COLO829 (cell line): ENCODE data around the gene CARD11.
"Not testable (repeated sequence)": the region's sequence is repeated elsewhere in the genome, so short reads cannot be mapped to it uniquely, and the experiment has no call there.

Source experiments
- DNase-seq: peaks from one replicate; pipeline ENCODE4 v3.0.0; 2012; ENCODE audit warnings: low spot score

CARD11 gene

GRCh38 chr7:2962865-2963264, 80.8 kb downstream of the CARD11 start:
- no peak for DNase-seq

GRCh38 chr7:2959828-2960599, 83.7 kb downstream of the CARD11 start:
- DNase-seq: no peak

- no peak for DNase-seq
Observed at GRCh38 chr7:2959103-2959680, 84.5 kb downstream of the CARD11 start.

DNA sequence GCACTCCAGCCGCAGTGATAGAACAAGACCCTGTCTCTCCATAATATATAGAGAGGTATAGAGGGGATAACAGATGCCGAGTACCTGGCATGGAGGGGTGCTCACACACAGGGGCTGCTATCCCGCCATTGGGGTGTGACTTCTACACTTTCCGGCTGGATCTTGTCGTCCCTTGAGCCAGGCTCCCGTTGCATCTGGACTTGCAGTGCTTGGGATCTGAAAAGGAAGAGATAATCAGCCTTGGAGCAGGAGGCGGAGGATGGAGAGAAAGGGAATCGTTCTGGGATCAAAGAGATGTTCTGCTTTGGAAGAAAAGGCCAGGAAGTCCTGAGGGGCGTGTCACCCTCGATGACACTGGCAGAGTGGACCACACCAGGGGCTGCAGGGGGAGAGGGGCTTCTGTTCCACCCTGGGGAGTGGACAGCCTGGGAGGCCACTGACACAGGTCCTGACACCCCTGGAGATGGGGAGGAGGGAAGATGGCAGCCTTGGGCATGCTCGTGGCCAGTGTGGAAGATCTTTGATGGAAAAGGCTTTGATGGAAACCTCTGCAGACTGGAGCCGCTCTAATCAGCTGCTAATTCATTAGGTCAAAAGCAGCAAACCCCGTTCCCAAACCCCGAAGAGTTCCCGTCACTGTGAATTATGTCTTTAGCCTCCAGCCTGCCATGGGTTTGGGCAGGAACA, 85.1 kb downstream of the CARD11 start:
- DNase-seq: no peak

- not testable (repeated sequence) for DNase-seq
Observed at GRCh38 chr7:2957369-2957727, 86.3 kb downstream of the CARD11 start.

DNA sequence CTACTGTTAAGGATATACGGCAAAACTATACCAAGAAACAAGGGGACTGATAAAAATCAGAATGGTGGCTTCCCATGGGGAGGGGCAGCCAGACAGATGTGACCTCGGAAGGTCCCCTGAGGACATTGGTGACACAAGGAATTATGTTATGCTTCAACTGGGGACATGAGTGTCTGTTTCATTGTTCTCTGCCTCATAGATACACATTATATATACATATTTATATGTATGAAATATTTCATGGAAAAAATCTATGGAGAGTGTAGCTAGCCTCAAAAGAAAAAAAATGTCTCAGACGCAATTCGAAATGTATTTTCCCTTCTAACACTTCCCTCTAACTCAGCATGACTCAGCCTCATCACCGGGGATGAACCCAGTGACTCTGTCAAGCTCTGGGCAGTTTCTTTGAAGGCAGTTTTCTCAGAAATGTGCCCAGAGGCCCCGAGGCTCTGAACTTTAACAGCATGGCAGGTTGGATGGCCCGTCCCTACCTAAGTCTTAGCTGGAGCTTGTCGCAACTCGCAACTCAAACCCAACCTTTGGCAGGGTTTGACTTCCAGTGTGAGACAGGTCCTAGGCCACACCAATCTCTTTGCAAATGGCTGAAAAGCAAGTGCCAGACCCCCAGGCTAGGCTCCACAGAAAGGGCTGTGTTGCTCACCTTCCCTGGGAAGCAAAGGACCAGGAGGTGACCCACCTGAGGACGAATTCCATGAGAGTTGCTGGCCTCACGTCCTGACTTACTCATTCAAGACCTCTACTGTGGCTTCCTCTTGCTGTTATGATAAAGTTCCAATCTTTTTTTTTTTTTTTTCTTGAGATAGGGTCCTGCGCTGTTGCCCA, 86.9 kb downstream of the CARD11 start:
- DNase-seq: peak; percentile 34

GRCh38 chr7:2956076-2956475, 87.6 kb downstream of the CARD11 start:
- no peak for DNase-seq

GRCh38 chr7:2955269-2955668, 88.4 kb downstream of the CARD11 start:
- DNase-seq: no peak

DNA sequence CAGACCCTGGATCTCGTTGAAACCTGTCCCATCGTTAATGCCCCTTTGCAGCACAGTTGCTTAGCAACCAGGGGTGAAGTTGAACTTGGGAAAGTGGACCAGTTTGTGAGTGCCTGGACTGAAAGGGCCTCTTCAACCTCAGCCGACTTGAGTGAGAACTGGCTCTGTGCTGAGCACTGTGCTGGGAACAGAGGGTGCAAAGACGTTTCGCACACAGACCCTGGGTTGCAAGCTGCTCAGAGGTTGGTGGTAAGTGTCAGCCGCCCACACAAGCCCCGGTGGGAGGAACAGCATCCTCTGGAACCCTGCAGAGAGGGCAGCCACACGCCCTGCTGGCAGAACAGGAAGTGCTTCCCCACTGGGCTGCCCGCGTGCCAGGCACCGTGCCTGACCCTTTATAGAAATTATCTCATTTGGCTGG, 89.2 kb downstream of the CARD11 start:
- DNase-seq: no peak

- DNase-seq: no peak
Observed at GRCh38 chr7:2953588-2954407, 89.9 kb downstream of the CARD11 start.

GRCh38 chr7:2953099-2953498, 90.6 kb downstream of the CARD11 start:
- no peak for DNase-seq

DNA sequence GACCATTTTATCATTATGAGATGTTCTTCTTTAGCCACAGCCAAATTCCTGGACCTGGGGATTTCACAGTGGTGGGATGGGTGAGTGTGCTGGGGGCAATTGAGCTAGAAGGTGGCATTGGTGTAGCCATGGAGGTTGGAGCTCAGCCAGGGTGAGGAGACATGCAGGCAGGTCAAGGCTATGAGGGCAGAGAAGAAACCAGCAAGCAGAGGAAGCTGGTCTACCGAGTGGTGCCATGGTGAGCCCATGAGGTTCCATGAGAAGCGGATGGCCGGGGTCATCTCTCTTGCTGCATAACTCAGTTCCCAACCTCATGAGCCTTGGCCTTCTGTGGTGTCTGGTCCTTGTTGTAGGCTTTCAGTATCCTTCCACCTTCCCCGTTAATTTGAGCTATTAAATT, 91.4 kb downstream of the CARD11 start:
- DNase-seq: no peak

GRCh38 chr7:2950578-2950977, 93.1 kb downstream of the CARD11 start:
- DNase-seq: no peak

GRCh38 chr7:2948749-2949148, 94.9 kb downstream of the CARD11 start:
- DNase-seq: no peak

- no peak for DNase-seq
Observed at GRCh38 chr7:2947058-2947780, 96.4 kb downstream of the CARD11 start.

DNA sequence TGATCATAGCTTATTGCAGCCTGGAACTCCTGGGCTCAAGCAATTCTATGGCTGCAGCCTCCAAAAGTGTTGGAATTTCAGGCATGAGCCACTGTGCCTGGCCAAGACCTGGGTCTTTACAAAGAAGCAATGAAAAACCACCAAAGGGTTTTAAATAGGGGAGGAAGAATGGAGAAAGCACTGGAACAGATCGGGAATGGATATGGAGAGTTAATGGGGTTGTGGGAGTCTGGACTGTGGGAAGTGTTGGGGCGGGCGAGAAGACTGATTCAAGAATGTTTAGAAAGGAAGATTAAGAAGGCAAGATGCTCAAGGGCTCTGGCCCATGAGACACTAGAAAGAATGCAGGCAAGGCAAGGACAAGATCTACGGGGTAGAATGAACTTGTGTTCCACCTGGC, 98.5 kb downstream of the CARD11 start:
- DNase-seq: no peak

DNA sequence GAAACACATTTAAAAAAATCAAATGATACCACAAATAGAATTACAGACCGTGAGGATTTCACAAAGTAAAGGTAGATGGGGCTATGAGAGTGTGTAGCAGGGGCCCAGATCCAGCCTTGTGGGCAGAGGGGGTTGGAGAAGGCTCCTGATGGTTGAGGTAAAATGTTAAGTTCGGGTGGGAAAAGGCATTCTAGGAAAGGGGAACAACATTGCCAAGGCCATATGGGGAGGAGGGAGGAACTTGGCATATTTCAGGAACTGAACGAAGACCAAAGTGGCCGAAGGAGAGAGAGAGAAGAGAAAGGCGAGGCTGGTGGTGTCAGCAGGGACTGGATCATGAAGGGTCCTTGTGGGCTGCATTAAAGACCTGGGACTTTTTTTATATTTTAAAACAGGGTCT, 98.9 kb downstream of the CARD11 start:
- DNase-seq: no peak

DNA sequence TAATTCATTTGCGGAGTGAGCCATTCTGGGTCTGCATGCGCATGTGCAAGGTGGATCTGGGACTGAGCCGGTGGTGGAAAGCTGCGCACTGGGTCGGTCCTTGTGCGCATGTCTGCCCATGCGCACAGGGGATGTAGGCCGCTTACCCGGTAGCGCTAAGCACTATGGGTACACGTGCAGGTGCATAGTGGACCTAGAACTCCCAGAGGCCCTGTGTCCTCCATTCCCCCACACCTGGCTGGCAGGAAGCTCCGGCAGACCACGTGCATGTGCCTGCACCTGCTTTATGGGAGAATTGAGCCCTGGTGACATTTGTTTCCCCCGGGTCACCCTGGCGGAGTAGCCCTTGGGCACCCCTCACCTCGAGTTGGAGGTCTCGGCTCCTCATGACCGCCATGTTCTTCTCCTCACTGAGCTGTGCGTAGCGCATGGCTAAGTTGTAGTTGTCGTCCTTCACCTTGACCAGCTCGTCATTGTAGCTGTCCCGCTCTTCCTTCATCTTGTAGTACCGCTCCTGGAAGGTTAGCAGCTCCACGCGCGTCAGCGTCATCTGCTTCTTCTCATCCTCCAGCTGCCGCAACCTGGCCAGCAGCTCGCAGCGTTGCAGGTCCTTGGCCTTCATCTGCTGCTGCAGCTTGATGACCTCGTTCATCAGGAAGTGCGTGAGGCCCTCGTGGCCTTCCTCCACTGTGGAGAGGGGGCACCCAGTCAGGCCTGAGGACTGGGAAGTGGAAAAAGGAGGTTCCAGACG, 99.6 kb downstream of the CARD11 start:
- DNase-seq: no peak

DNA sequence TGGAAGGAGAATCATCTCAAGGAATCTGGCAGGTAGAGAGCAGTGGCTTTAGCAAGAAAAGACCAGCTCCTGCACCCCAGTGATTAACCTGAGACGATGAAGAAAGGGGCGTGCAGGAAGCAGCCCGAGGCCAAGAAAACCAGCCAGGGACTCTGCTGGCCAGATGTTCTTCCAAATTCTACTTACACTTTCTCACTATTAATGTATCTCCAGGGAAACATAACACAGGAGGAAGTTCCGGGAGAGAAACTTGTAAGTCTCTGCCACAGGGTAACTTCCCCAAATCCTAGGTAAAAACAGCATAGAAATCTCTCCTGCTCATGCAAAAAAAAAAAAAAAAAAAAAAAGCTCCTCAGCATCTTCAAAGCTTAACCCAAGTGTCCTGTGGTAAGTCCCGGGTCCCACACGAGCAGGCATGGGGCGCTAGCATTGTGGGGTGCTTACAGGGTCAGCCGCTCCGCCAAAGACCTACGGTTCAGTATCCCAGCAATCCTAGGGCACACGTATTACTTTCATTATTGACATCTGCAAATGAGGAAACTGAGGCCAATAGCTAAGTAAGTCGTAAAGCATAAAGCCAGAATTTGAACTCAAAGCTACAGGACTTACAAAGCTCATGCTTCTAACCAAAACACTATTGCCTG, 102.3 kb downstream of the CARD11 start:
- DNase-seq: no peak

GRCh38 chr7:2940466-2940865, 103.2 kb downstream of the CARD11 start:
- DNase-seq: no peak
